Measurements from ENCODE around the gene LRP1B. TPM values are rescaled to one million over a fixed set of nuclear protein-coding genes. Genes with fewer than 3 reads are reported as not detected.

LRP1B gene
- polyA plus RNA-seq, 1 donor from 2014 or later = 12.7 TPM

- Histone ChIP-seq H3K4me2 (ENCODE audit: low read length) (no peak overlapping the region), H4K20me1 (ENCODE audit: insufficient read depth) (no peaks in the 10 kb centered on the region), H3K9me2 (ENCODE audit: insufficient read depth, low read length) (no peaks in the 10 kb centered on the region)
Observed at GRCh38 chr2:141508806-141509595, 621.8 kb downstream of the LRP1B start.

GRCh38 chr2:141508086-141508752 is 622.6 kb downstream of the LRP1B start:
- Histone ChIP-seq H3K27ac (ENCODE audit: low read length) (no peak overlapping the region), H3K36me3 (ENCODE audit: insufficient read depth, low read length) (no peaks in the 10 kb centered on the region), H3K79me2 (replicated peaks; ENCODE audit: insufficient read depth, low read length) (no peaks in the 10 kb centered on the region), H2AFZ (ENCODE audit: low read depth, low read length) (no peak overlapping the region), H3K9me3 (ENCODE audit: low read length) (no peaks in the 10 kb centered on the region), H3F3A (ENCODE audit: insufficient read depth, low read length, poor library complexity, severe bottlenecking) (no peaks in the 10 kb centered on the region), H3K9me2 (ENCODE audit: insufficient read depth, low read length) (no peaks in the 10 kb centered on the region), H3K4me3 (ENCODE audit: low read length) (no peak overlapping the region), H3K27me3 (ENCODE audit: insufficient read depth, low read depth, low read length) (no peaks in the 10 kb centered on the region), H4K20me1 (ENCODE audit: insufficient read depth) (no peaks in the 10 kb centered on the region), H3K9ac (ENCODE audit: low read length) (no peak overlapping the region), H3K4me2 (ENCODE audit: low read length) (no peak overlapping the region)
- TF ChIP-seq EP300 (conservative IDR thresholded peaks at IDR 0.05; ENCODE audit: poor library complexity, severe bottlenecking) (no peak), RAD21 (conservative IDR thresholded peaks at IDR 0.05) (no peak), CTCF (IDR thresholded peaks at IDR 0.05; ENCODE audit: poor library complexity, severe bottlenecking) (no peak), SMC3 (conservative IDR thresholded peaks at IDR 0.05; ENCODE audit: poor library complexity) (no peak), POLR2AphosphoS5 (IDR thresholded peaks at IDR 0.05) (no peak), MXI1 (conservative IDR thresholded peaks at IDR 0.05; ENCODE audit: poor library complexity, severe bottlenecking) (no peak), TAF1 (IDR thresholded peaks at IDR 0.05; ENCODE audit: low read depth) (no peak), EZH2 (IDR thresholded peaks at IDR 0.05; ENCODE audit: borderline replicate concordance, insufficient read depth, low read length, poor library complexity, severe bottlenecking) (no peak), REST (IDR thresholded peaks at IDR 0.05; ENCODE audit: borderline replicate concordance) (no peak)

More at GRCh38 chr2:141508806-141509595, 621.8 kb downstream of the LRP1B start:
- H3K27me3 ChIP-seq (ENCODE audit: insufficient read depth, low read depth, low read length) = no peaks in the 10 kb centered on the region
- TF ChIP-seq EZH2 (IDR thresholded peaks at IDR 0.05; ENCODE audit: borderline replicate concordance, insufficient read depth, low read length, poor library complexity, severe bottlenecking) = no peak
- TF ChIP-seq RAD21 (conservative IDR thresholded peaks at IDR 0.05) = no peak
- TF ChIP-seq CTCF (IDR thresholded peaks at IDR 0.05; ENCODE audit: poor library complexity, severe bottlenecking) = no peak
- TF ChIP-seq POLR2AphosphoS5 (IDR thresholded peaks at IDR 0.05) = no peak
- H3K9ac ChIP-seq (ENCODE audit: low read length) = no peak overlapping the region
- no peak overlapping the region for H3K4me3 ChIP-seq (ENCODE audit: low read length)
- no peaks in the 10 kb centered on the region for H3K79me2 ChIP-seq (replicated peaks; ENCODE audit: insufficient read depth, low read length)
- H3K36me3 ChIP-seq (ENCODE audit: insufficient read depth, low read length) = no peaks in the 10 kb centered on the region
- H3K27ac ChIP-seq (ENCODE audit: low read length) = no peak overlapping the region
- no peak overlapping the region for H2AFZ ChIP-seq (ENCODE audit: low read depth, low read length)
- no peaks in the 10 kb centered on the region for H3F3A ChIP-seq (ENCODE audit: insufficient read depth, low read length, poor library complexity, severe bottlenecking)
- no peaks in the 10 kb centered on the region for H3K9me3 ChIP-seq (ENCODE audit: low read length)

All from neural cell (in vitro differentiated cells).